ENCODE data around the gene RNF213. TPM values are rescaled to one million over a fixed set of nuclear protein-coding genes. Genes with fewer than 3 reads are reported as not detected.

Gene RNF213
- total RNA-seq, 2 donors from 2014 or later, result 98.8 to 136 TPM

DNA sequence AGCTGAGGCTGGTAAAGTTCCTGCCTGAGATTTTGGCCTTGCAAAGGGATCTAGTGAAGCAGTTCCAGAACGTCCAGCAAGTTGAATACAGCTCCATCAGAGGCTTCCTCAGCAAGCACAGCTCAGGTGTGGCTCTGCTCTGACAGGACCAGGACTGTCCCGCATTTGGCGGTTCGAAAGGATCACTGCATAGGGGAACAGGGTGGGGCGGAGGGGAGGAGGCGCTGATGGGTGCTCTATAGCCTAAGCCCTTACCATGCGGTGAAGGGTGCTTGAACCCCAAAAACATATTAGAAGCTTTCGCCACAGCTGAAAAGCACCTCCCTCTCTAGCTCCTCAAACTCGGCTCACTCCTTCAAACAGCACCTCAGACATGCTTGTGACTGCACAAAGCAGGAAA is 124.4 kb downstream of the RNF213 start:
- Histone ChIP-seq H3K36me3 (ENCODE audit: control insufficient read depth, insufficient read depth, low read length) (peaks cover 88% of the 10 kb centered on the region), H3K27ac (ENCODE audit: low read depth, low read length) (no peak overlapping the region), H3K9me3 (ENCODE audit: control insufficient read depth, low read length) (no peaks in the 10 kb centered on the region), H3K27me3 (ENCODE audit: control insufficient read depth, insufficient read depth, low read length, poor library complexity, severe bottlenecking) (no peaks in the 10 kb centered on the region), H3K4me3 (ENCODE audit: low read length) (no peak overlapping the region), H3K4me1 (ENCODE audit: control insufficient read depth, insufficient read depth, low read length) (peaks cover 5% of the 10 kb centered on the region), H3K9ac (ENCODE audit: extremely low read depth, low read length, poor library complexity, severe bottlenecking) (no peak overlapping the region)
- H3K27ac Mint-ChIP-seq, result no peak overlapping the region
- no peaks in the 10 kb centered on the region for H3K9me3 Mint-ChIP-seq
- H3K4me1 Mint-ChIP-seq, result peaks cover 21% of the 10 kb centered on the region
- H3K36me3 Mint-ChIP-seq (ENCODE audit: low read depth), result peaks cover 89% of the 10 kb centered on the region
- DNase-seq, result no peak
- 93 to 100% methylated on average over 3 to 9 of the region's 9 CpGs for WGBS, 2 experiments (ENCODE audit: insufficient coverage in 1 of 2, insufficient read length in 1 of 2)
- H3K27me3 Mint-ChIP-seq (ENCODE audit: insufficient read depth), result no peaks in the 10 kb centered on the region
- TF ChIP-seq, protein P1, sequence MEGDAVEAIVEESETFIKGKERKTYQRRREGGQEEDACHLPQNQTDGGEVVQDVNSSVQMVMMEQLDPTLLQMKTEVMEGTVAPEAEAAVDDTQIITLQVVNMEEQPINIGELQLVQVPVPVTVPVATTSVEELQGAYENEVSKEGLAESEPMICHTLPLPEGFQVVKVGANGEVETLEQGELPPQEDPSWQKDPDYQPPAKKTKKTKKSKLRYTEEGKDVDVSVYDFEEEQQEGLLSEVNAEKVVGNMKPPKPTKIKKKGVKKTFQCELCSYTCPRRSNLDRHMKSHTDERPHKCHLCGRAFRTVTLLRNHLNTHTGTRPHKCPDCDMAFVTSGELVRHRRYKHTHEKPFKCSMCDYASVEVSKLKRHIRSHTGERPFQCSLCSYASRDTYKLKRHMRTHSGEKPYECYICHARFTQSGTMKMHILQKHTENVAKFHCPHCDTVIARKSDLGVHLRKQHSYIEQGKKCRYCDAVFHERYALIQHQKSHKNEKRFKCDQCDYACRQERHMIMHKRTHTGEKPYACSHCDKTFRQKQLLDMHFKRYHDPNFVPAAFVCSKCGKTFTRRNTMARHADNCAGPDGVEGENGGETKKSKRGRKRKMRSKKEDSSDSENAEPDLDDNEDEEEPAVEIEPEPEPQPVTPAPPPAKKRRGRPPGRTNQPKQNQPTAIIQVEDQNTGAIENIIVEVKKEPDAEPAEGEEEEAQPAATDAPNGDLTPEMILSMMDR (conservative IDR thresholded peaks at IDR 0.05), result no peak
- H3K4me3 Mint-ChIP-seq, result no peak overlapping the region

- Histone ChIP-seq H3K36me3 (ENCODE audit: control insufficient read depth, insufficient read depth, low read length) (peaks cover 88% of the 10 kb centered on the region), H3K9me3 (ENCODE audit: control insufficient read depth, low read length) (no peaks in the 10 kb centered on the region), H3K4me1 (ENCODE audit: control insufficient read depth, insufficient read depth, low read length) (peaks cover 5% of the 10 kb centered on the region), H3K4me3 (ENCODE audit: low read length) (no peak overlapping the region), H3K9ac (ENCODE audit: extremely low read depth, low read length, poor library complexity, severe bottlenecking) (no peak overlapping the region), H3K27ac (ENCODE audit: low read depth, low read length) (no peak overlapping the region), H3K27me3 (ENCODE audit: control insufficient read depth, insufficient read depth, low read length, poor library complexity, severe bottlenecking) (no peaks in the 10 kb centered on the region)
- TF ChIP-seq, protein P1 (conservative IDR thresholded peaks at IDR 0.05), result no peak
- WGBS, 2 experiments (ENCODE audit: insufficient coverage in 1 of 2, insufficient read length in 1 of 2), result 95 to 98% methylated on average over 14 of the region's 14 CpGs
- H3K4me3 Mint-ChIP-seq, result no peak overlapping the region
- no peak for DNase-seq
- peaks cover 82% of the 10 kb centered on the region for H3K36me3 Mint-ChIP-seq (ENCODE audit: low read depth)
- no peaks in the 10 kb centered on the region for H3K9me3 Mint-ChIP-seq
- H3K27ac Mint-ChIP-seq, result no peak overlapping the region
- H3K4me1 Mint-ChIP-seq, result peaks cover 13% of the 10 kb centered on the region
- H3K27me3 Mint-ChIP-seq (ENCODE audit: insufficient read depth), result no peaks in the 10 kb centered on the region
Measured at GRCh38 chr17:80386341-80386740, 125.7 kb downstream of the RNF213 start.

- Mint-ChIP-seq H3K36me3 (ENCODE audit: low read depth) (peaks cover 80% of the 10 kb centered on the region), H3K27ac (peak overlapping the region; percentile 35)
- TF ChIP-seq, protein P1 (conservative IDR thresholded peaks at IDR 0.05), result no peak
Measured at GRCh38 chr17:80387071-80387470, 126.4 kb downstream of the RNF213 start.

More at GRCh38 chr17:80387071-80387470, 126.4 kb downstream of the RNF213 start:
- no peak overlapping the region for H3K27ac ChIP-seq (ENCODE audit: low read depth, low read length)
- peaks cover 5% of the 10 kb centered on the region for H3K4me1 ChIP-seq (ENCODE audit: control insufficient read depth, insufficient read depth, low read length)
- H3K4me1 Mint-ChIP-seq, result peaks cover 13% of the 10 kb centered on the region
- peaks cover 83% of the 10 kb centered on the region for H3K36me3 ChIP-seq (ENCODE audit: control insufficient read depth, insufficient read depth, low read length)
- H3K27me3 Mint-ChIP-seq (ENCODE audit: insufficient read depth), result no peaks in the 10 kb centered on the region
- no peak overlapping the region for H3K9ac ChIP-seq (ENCODE audit: extremely low read depth, low read length, poor library complexity, severe bottlenecking)
- H3K4me3 ChIP-seq (ENCODE audit: low read length), result no peak overlapping the region
- H3K4me3 Mint-ChIP-seq, result no peak overlapping the region
- no peaks in the 10 kb centered on the region for H3K27me3 ChIP-seq (ENCODE audit: control insufficient read depth, insufficient read depth, low read length, poor library complexity, severe bottlenecking)
- WGBS, 2 experiments (ENCODE audit: insufficient coverage in 1 of 2, insufficient read length in 1 of 2), result 93 to 96% methylated on average over 7 of the region's 7 CpGs
- no peaks in the 10 kb centered on the region for H3K9me3 ChIP-seq (ENCODE audit: control insufficient read depth, low read length)
- no peak for DNase-seq
- no peaks in the 10 kb centered on the region for H3K9me3 Mint-ChIP-seq
